Activated T-helper 17 cell treated with anti-CD3 and anti-CD28 coated beads, Interleukin-2, amount 50 U/mL, for 72 hours (primary cell): Measurements from ENCODE around the gene ACADSB. TPM values are rescaled to one million over a fixed set of nuclear protein-coding genes. Genes with fewer than 3 reads are reported as not detected.

Experiments
- ATAC-seq: fragments of 150-1000 bp; cut with Tn5 transposase; replicated peaks from 2 replicates; pipeline ENCODE4 v1.10.0; 2021; ENCODE audit warnings: mild to moderate bottlenecking, moderate library complexity
- H3K27ac Mint-ChIP-seq: one replicate; pipeline ENCODE4 v1.8.0; 2022; ENCODE audit warnings: mixed read lengths
- H3K27me3 Mint-ChIP-seq: one replicate; pipeline ENCODE4 v1.8.0; 2022; ENCODE audit warnings: mixed read lengths
- H3K36me3 Mint-ChIP-seq: one replicate; pipeline ENCODE4 v1.8.0; 2022; ENCODE audit warnings: low read depth, mild to moderate bottlenecking, mixed read lengths
- H3K4me1 Mint-ChIP-seq: one replicate; pipeline ENCODE4 v1.8.0; 2022; ENCODE audit warnings: mixed read lengths
- H3K4me3 Mint-ChIP-seq: one replicate; pipeline ENCODE4 v1.8.0; 2022; ENCODE audit warnings: mild to moderate bottlenecking, mixed read lengths
- H3K9me3 Mint-ChIP-seq: one replicate; pipeline ENCODE4 v1.8.0; 2022; ENCODE audit warnings: mixed read lengths
- total RNA-seq, 2 donors: library from RNA; stranded (reverse); gene quantifications; one replicate each; pipeline ENCODE4 v1.2.3, GENCODE V29; 2022

The ACADSB gene
- total RNA-seq, 2 donors from 2014 or later: 25.1 to 30.6 TPM

DNA sequence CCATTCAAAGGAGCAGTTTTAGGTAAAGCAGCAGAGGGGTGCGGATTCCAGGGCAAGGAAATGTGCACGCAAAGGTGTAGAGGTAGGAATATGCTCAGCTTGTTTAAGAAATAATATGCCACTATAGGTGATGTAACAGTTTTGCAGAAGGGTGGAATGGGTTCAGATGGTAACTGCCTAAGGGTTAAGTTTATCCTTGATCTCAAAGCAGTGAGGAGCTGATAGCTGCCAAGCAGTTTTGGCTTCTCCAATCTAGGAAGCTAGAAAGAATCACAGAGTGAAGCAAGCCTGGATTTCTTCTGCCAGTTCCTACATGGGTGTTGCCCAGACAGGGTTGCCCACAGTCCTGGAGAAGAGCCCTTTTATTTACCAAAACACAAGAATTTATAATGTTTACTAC, 6.0 kb downstream of the ACADSB start:
- no peak overlapping the region for H3K4me3 Mint-ChIP-seq
- H3K4me1 Mint-ChIP-seq: peaks cover 16% of the 10 kb centered on the region
- H3K27ac Mint-ChIP-seq: no peak overlapping the region
- no peak for ATAC-seq
- H3K9me3 Mint-ChIP-seq: no peaks in the 10 kb centered on the region
- H3K27me3 Mint-ChIP-seq: no peaks in the 10 kb centered on the region
- peaks cover 5% of the 10 kb centered on the region for H3K36me3 Mint-ChIP-seq

GRCh38 chr10:123016228-123016627, 7.4 kb downstream of the ACADSB start:
- H3K36me3 Mint-ChIP-seq: peaks cover 5% of the 10 kb centered on the region
- peaks cover 8% of the 10 kb centered on the region for H3K4me1 Mint-ChIP-seq
- H3K9me3 Mint-ChIP-seq: no peaks in the 10 kb centered on the region
- no peak overlapping the region for H3K27ac Mint-ChIP-seq
- no peaks in the 10 kb centered on the region for H3K27me3 Mint-ChIP-seq
- H3K4me3 Mint-ChIP-seq: no peak overlapping the region
- no peak for ATAC-seq

- H3K9me3 Mint-ChIP-seq: no peaks in the 10 kb centered on the region
- H3K4me3 Mint-ChIP-seq: no peak overlapping the region
- no peaks in the 10 kb centered on the region for H3K27me3 Mint-ChIP-seq
- H3K4me1 Mint-ChIP-seq: peaks cover 8% of the 10 kb centered on the region
- no peak overlapping the region for H3K27ac Mint-ChIP-seq
- H3K36me3 Mint-ChIP-seq: peaks cover 1% of the 10 kb centered on the region
- no peak for ATAC-seq
Measured at GRCh38 chr10:123017421-123018165, 8.8 kb downstream of the ACADSB start.

- no peaks in the 10 kb centered on the region for H3K27me3 Mint-ChIP-seq
- H3K4me3 Mint-ChIP-seq: no peak overlapping the region
- H3K27ac Mint-ChIP-seq: no peak overlapping the region
- H3K9me3 Mint-ChIP-seq: no peaks in the 10 kb centered on the region
- peaks cover 8% of the 10 kb centered on the region for H3K4me1 Mint-ChIP-seq
- H3K36me3 Mint-ChIP-seq: no peaks in the 10 kb centered on the region
- ATAC-seq: no peak
Measured at GRCh38 chr10:123018531-123018930, 9.7 kb downstream of the ACADSB start.

DNA sequence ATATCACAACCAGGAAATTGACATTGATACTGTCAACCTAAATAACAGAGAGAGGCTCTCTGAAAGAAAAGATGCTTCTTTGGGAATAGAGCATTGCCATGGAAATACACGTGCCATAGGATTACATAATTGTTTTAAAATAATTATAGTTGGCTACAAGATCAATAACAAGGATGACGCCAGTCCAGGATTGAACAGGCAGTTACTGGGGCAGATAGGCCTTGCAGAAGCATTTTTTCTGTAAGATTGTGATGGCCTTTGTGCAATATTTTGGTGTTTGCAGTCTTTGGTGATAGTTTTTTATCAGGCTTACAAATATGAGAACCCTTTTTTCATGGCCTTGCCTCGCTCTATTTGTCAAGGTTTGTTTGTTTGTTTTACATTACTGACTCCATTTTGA, 10.5 kb downstream of the ACADSB start:
- Mint-ChIP-seq H3K27me3 (no peaks in the 10 kb centered on the region), H3K36me3 (no peaks in the 10 kb centered on the region), H3K4me1 (peaks cover 11% of the 10 kb centered on the region), H3K9me3 (no peaks in the 10 kb centered on the region), H3K27ac (no peak overlapping the region), H3K4me3 (no peak overlapping the region)
- no peak for ATAC-seq

- Mint-ChIP-seq H3K27me3 (no peaks in the 10 kb centered on the region), H3K4me1 (peaks cover 13% of the 10 kb centered on the region), H3K4me3 (no peak overlapping the region), H3K27ac (no peak overlapping the region), H3K9me3 (no peaks in the 10 kb centered on the region), H3K36me3 (no peaks in the 10 kb centered on the region)
- ATAC-seq: no peak
Measured at GRCh38 chr10:123019941-123020703, 11.3 kb downstream of the ACADSB start.

DNA sequence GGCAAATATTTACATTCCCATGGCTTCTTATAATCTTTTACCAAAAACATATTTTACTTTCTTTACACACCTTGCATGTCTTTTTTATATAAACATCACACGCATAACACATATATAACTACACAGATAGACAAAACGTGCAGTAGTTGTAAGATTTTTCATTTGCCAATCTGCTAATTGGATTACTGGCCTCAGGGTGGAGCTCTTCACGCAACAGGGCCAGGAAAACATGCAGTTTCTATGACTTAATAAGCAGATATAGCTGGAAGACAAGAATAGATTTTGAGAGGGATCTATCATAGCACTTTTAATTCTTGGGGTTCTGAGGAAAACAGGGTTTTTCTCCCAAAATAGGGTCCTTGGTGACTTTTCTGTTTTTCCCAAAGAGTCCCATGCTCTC, 12.7 kb downstream of the ACADSB start:
- Mint-ChIP-seq H3K9me3 (no peaks in the 10 kb centered on the region), H3K4me3 (no peak overlapping the region), H3K27me3 (no peaks in the 10 kb centered on the region), H3K4me1 (peaks cover 10% of the 10 kb centered on the region), H3K27ac (no peak overlapping the region), H3K36me3 (no peaks in the 10 kb centered on the region)
- ATAC-seq: no peak

DNA sequence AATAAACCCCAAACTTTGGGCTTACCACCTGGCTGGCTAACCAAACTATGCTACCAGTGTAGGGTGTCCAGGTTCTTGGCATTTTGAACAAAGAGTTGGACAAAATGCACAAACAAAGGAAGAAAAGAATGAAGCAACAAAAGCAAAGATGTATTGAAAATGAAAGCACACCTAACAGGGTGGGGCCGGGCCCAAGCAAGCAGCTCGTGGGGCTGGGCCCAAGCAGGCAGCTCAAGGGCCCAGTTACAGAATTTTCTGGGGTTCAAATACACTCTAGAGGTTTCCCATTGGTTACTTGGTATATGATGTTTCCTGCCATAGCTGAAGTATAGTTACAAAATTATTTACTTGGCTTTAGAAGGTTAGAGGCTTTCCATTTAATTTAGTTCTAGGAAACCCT, 15.7 kb downstream of the ACADSB start:
- Mint-ChIP-seq H3K27me3 (no peaks in the 10 kb centered on the region), H3K27ac (no peak overlapping the region), H3K4me3 (no peak overlapping the region), H3K36me3 (no peaks in the 10 kb centered on the region), H3K9me3 (no peaks in the 10 kb centered on the region), H3K4me1 (peaks cover 5% of the 10 kb centered on the region)
- no peak for ATAC-seq

- H3K27me3 Mint-ChIP-seq: no peaks in the 10 kb centered on the region
- no peaks in the 10 kb centered on the region for H3K9me3 Mint-ChIP-seq
- no peak overlapping the region for H3K27ac Mint-ChIP-seq
- H3K4me3 Mint-ChIP-seq: no peak overlapping the region
- H3K4me1 Mint-ChIP-seq: peaks cover 5% of the 10 kb centered on the region
- H3K36me3 Mint-ChIP-seq: no peaks in the 10 kb centered on the region
- ATAC-seq: no peak
Measured at GRCh38 chr10:123026302-123026701, 17.5 kb downstream of the ACADSB start.

DNA sequence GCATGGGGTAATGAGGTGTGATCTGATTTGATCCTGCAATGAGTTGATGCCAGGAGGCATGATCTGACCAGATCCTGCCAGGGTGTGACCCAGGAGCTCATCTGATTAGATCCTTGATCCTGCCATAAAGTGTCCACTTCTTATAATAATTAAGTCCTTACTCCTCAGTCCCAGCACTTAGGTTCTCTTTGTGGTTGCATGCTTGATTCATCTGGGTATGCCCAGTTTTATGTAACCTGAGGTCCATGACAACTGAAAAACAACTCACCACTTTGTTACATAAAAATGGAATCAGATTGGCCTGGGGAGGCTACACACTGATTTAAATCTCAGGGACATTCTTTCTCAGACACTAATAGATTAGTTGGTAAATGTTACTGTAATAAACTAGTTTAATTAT, 19.1 kb downstream of the ACADSB start:
- Mint-ChIP-seq H3K27ac (no peak overlapping the region), H3K36me3 (no peaks in the 10 kb centered on the region), H3K4me1 (peaks cover 5% of the 10 kb centered on the region), H3K27me3 (no peaks in the 10 kb centered on the region), H3K9me3 (no peaks in the 10 kb centered on the region), H3K4me3 (no peak overlapping the region)
- ATAC-seq: no peak

DNA sequence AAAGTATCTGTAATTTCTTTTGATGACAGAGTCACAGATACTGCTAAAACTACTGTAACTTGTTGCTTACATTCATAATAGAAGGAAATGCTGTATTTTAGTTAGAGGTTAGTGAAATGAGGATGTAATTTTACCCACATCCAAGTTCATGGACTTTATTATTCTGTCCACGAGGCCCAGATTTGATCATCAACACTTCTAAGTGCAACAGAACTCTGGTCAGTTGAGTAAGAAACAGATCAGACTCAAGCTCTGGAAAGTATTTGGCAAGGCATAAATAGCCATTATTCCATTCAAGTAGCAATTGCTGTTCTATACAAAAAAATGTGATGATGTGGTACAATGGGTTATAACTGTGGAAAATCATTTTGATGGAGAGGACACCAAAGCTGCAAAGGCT, 22.3 kb downstream of the ACADSB start:
- no peak overlapping the region for H3K27ac Mint-ChIP-seq
- H3K27me3 Mint-ChIP-seq: no peaks in the 10 kb centered on the region
- H3K9me3 Mint-ChIP-seq: no peaks in the 10 kb centered on the region
- H3K4me1 Mint-ChIP-seq: no peaks in the 10 kb centered on the region
- no peak overlapping the region for H3K4me3 Mint-ChIP-seq
- H3K36me3 Mint-ChIP-seq: peaks cover 20% of the 10 kb centered on the region
- ATAC-seq: no peak

DNA sequence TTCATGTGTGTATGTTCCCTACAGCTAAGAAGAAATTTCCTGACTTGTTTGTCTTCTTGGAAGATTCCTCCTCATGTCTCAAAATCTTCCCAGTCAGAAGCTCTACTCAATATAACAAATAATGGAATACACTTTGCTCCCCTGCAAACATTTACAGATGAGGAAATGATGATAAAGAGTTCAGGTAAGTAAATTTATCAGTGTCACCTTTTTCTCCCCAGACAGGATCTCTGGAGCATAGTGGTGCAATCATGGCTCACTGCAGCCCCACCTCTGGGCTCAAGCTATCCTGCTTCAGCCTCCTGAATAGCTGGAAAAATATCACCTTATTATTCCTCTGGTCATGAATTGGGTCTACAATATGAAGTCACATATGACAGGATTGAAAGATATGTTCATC, 25.5 kb downstream of the ACADSB start:
- H3K9me3 Mint-ChIP-seq: no peaks in the 10 kb centered on the region
- H3K36me3 Mint-ChIP-seq: peaks cover 31% of the 10 kb centered on the region
- no peaks in the 10 kb centered on the region for H3K27me3 Mint-ChIP-seq
- H3K27ac Mint-ChIP-seq: no peak overlapping the region
- ATAC-seq: no peak
- H3K4me3 Mint-ChIP-seq: no peak overlapping the region
- H3K4me1 Mint-ChIP-seq: peaks cover 6% of the 10 kb centered on the region

- Mint-ChIP-seq H3K4me1 (peaks cover 7% of the 10 kb centered on the region), H3K27me3 (no peaks in the 10 kb centered on the region), H3K27ac (no peak overlapping the region), H3K36me3 (peaks cover 31% of the 10 kb centered on the region), H3K9me3 (no peaks in the 10 kb centered on the region), H3K4me3 (no peak overlapping the region)
- no peak for ATAC-seq
Measured at GRCh38 chr10:123035467-123036086, 26.8 kb downstream of the ACADSB start.

DNA sequence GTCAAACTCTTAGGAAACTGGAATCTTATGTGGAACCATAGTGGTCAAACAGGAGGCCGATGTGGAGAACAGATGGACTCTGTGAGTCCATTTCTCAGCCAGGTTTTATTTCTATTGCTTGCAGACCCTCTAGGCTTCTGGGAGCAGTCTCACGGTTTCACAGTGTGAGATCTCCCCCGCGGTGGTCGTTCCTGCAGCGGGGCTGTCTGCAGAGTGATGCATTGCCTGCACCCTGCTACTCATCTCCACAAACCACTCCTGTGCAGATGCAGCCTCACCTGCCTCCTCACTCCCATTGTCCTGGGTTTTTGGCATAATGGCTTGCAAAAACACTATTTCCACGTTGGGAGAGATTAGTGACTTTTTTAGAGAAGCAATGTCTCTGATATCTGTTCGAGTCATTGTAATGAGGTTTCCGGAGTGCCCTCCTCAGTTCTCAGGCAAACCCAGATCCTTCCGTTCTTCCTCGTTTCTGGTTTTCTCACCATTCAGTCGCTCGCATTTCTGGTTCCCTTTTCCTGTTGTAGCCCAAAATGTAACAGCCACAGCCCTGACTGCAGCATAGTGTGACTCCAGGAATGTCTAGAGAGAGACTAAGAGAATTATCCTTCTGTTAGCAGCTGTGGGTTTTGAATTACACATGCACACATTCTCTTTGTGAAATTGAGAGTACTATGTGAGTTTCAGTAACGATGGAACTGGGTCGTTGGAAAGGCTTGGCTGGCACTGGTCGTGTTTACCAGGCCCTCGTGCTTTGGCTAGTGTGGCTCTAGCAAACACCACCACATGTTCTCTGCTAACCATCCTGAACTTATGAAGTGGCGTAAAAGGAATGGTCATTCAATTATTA, 30.2 kb downstream of the ACADSB start:
- H3K4me1 Mint-ChIP-seq: peaks cover 7% of the 10 kb centered on the region
- H3K36me3 Mint-ChIP-seq: peaks cover 47% of the 10 kb centered on the region
- ATAC-seq: peak; percentile 21
- no peak overlapping the region for H3K4me3 Mint-ChIP-seq
- no peak overlapping the region for H3K27ac Mint-ChIP-seq
- H3K9me3 Mint-ChIP-seq: no peaks in the 10 kb centered on the region
- H3K27me3 Mint-ChIP-seq: no peaks in the 10 kb centered on the region
